GM19035 (cell line): ENCODE data around the gene ZBTB1.
"Not testable (repeated sequence)": the region's sequence is repeated elsewhere in the genome, so short reads cannot be mapped to it uniquely, and the experiment has no call there.

Experiments used
- ATAC-seq: cut with Tn5 transposase; IDR thresholded peaks from one replicate; pipeline ENCODE4 v1.9.1; 2021; ENCODE audit not compliant: unreplicated experiment

Gene ZBTB1

GRCh38 chr14:64522591-64523355, 18.2 kb downstream of the ZBTB1 start:
- no peak for ATAC-seq

GRCh38 chr14:64525354-64525753, 20.8 kb downstream of the ZBTB1 start:
- ATAC-seq = no peak

GRCh38 chr14:64531567-64531966, 27.0 kb downstream of the ZBTB1 start:
- no peak for ATAC-seq

- ATAC-seq = no peak
Observed at GRCh38 chr14:64536488-64537245, 32.1 kb downstream of the ZBTB1 start.

- peak; percentile 94 for ATAC-seq
Observed at GRCh38 chr14:64540208-64541202, 35.9 kb downstream of the ZBTB1 start, which contains the start of gene HSPA2. TSS of gene HSPA2 (plus strand) at chr14:64540741. CDS start at chr14:64540850, 109 bp downstream.

GRCh38 chr14:64541261-64541971, 36.8 kb downstream of the ZBTB1 start:
- ATAC-seq = no peak

GRCh38 chr14:64541972-64542835, 37.6 kb downstream of the ZBTB1 start:
- no peak for ATAC-seq

GRCh38 chr14:64542836-64543201, 38.2 kb downstream of the ZBTB1 start:
- ATAC-seq = no peak

GRCh38 chr14:64544607-64545312, 40.2 kb downstream of the ZBTB1 start:
- no peak for ATAC-seq

GRCh38 chr14:64549016-64549415, 44.4 kb downstream of the ZBTB1 start:
- no peak for ATAC-seq

GRCh38 chr14:64549791-64550620, 45.4 kb downstream of the ZBTB1 start, which contains the start of gene PPP1R36:
TSS of gene PPP1R36 (plus strand) at chr14:64549961. CDS start at chr14:64549998, 37 bp downstream.
- ATAC-seq = no peak

GRCh38 chr14:64550621-64551333, 46.2 kb downstream of the ZBTB1 start:
- ATAC-seq = no peak

GRCh38 chr14:64554556-64554955, 50.0 kb downstream of the ZBTB1 start:
- no peak for ATAC-seq

- ATAC-seq = no peak
Observed at GRCh38 chr14:64556526-64556925, 52.0 kb downstream of the ZBTB1 start.

- ATAC-seq = not testable (repeated sequence)
Observed at GRCh38 chr14:64558216-64558615, 53.6 kb downstream of the ZBTB1 start.

- ATAC-seq = no peak
Observed at GRCh38 chr14:64561631-64562030, 57.1 kb downstream of the ZBTB1 start.

GRCh38 chr14:64562436-64562835, 57.9 kb downstream of the ZBTB1 start:
- ATAC-seq = no peak
